HG02623 (cell line): ENCODE data around the gene CARD10.

ENCODE experiments used
- ATAC-seq: cut with Tn5 transposase; IDR thresholded peaks from one replicate; pipeline ENCODE4 v1.9.1; 2021; ENCODE audit warnings: moderate library complexity; ENCODE audit not compliant: unreplicated experiment

Gene CARD10

DNA sequence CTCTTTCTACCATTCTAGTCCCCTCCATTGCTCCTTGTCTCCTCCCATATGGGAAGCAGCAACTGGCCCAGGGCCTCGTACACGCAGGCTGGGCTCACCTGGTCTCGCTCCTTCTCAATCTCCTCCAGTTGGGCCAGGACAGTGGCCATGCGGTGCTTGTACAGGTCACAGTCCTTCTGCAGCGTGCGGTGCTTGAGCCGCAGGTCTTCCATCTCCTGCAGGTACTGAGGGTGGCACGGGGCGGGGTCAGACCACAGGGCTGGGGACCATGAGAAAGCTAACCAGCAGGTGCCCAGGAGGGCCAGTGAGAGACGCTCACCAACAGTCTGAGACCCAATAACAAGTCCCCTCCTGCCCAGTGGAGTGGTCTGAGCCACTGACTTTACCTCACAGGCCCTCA is 11.5 kb downstream of the CARD10 start:
- ATAC-seq: no peak

DNA sequence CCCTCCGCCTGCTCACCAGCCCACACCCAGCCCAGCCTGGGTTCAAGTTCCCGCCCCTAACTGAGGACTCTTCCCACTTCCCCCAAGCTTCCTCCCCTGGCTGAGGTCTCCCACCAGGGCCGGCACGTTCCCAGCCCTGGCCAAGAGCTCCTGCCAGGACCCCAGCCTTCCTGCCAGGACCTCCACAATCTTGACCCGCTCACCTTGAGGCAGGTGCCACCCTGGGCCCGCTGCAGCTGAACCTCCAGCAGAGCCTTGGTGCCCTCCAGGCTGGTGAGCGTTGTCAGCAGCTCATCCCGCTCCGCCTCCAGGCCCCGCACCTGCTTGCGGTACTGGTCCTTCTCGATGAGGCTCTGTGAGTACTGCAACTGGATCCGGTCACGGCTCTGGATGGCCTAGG is 13.2 kb downstream of the CARD10 start:
- ATAC-seq: no peak

DNA sequence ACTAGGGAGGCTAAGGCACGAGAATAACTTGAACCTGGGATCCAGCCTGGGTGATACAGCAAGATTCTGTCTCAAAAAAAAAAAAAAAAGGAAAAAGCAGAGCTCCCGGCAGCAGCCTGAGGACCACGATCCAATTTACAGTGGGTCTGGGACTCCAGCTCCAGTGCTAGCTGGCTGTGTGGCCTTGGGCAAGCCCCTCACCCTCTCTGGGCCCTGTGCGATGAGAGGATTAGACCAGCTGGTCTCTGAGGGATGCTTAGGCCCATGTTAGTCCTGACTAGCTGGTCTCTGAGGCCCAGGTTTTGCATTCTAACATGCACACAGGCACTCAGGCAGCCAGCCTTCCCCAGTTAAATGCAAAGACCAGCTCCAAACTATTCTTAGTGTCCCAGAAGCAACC is 13.7 kb downstream of the CARD10 start:
- no peak for ATAC-seq

DNA sequence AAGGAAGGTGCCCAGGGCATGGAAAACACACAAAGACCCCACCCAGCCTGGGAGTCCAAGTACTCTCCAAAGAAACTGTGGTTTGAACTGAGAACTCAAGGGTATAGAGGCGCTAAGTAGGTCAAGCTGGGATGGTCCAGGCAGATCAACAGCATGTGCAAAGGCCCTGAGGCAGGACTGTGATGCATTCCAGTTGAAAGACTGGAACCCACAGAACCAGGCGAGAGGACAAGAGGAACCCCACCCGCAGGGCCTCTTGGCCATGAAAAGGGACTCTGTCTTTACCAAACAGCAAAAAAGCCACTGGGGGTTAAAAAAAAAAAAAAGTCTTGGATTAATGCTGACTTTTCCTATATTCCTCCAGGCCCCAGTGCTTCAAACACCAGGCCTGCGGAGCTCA is 14.3 kb downstream of the CARD10 start:
- no peak for ATAC-seq

DNA sequence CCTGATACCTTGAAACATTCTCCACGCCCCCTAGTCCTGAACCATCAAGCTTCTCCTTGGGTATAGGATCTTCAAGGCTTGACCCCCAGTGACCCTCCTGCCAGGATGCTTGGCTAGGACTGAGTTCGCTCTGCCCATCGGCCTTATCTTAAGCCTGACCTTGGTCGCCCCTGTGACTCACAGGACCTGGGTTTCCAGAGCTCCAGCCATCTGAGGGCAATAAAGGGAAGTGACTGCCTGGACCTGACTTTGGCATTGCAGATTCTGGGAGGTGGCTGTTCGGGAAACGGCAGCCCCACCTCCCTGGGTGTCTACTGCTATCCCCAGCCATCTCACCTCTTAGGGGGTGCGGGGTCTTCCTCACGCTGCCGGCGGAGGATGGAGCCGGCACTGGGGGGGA is 15.4 kb downstream of the CARD10 start:
- ATAC-seq: no peak

DNA sequence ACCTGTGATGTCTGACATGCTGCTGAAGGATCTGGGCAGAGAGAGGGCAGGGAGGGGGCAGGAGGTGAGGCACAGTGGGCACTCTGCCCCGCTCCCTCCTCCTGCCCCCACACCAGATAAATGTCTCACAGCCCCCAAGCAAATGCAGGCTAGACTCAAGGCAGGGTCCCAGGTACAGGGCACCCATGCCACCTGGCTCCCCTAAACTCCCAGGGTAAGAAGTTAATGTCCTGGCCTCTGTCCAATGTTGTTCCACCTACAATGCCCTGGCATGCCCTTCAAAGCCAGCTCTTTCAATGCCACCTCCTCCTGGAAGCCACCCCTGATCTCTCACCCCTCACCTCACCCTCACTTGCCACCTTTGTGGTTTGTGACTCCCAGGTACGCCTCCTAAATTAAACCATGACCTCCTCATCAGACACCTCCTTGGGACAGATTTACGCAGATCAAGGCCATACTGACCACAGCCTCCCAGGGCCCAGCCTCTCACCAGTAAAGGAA is 16.0 kb downstream of the CARD10 start:
- no peak for ATAC-seq

DNA sequence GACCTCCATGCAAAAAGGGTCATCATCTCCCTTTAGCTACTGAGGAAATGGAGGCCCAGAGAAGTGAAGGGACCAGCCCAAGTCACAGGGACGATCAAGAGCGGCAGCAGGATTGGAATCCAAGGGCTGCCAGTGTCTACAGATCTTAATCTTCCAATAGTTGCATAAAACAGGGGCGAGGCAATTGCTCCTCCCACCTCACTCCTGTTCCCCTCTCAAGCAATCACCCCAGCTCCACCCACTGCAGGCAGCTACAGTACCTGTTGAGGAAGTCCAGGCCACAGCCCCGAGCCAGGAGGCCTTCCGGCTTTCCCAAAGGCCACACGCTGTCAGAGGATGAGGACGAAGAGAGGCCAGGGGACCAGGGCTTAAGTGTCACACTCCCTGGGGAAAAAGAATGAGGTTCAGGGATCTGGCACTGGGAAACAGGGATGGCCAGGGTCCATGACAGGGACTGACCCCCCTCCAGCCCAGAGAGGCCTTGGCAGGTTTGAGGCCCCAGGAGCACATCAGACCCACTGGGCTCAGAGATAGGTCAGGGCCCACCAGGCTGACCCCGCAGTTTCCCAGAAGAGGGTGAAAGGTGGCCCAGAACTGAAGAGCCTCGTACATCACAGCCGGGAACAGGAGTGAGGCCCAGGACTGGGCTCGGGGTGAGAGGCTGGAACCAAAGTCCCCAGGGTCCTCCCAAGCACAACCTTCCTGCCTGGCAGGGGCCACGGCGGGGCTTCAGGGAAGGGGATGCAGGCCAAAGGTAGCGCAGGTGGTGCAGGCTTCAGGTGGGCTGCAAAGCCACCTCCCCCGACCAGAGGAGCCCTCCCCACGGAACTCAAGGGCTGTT is 16.7 kb downstream of the CARD10 start:
- ATAC-seq: no peak

DNA sequence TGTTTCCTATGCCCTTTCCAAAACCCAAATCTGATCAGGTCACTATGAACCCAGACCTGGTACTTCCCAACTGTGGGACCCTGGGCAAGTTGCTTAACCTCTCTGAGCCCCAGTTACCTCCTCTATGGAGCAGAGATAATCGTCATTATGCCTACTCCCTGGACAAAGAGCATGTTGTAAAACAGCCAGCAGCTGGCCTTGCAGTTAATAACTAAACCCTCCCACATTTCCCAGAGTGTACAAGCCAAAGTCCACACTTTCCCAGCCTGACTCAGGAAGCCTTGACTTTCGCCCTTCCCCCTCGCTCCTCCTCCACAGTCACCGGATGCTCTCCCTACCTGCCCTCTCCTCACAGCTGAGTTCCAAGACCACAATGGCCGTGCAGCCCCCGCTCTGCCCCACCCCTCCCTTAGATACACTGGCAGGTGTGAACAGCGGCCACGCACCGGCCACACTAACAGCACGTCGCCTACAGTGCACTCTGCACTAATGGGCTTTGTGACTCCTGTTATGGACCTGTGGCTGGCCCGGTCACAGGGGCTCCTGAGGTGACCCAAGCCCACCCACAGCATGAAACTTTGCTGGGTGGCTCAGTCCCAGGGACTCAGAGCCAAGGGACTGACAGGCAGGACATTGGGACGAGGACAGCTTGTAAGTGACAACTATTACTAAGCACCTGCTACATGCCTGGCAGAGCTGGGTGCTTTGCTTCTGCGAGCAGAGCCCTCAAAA is 17.4 kb downstream of the CARD10 start:
- ATAC-seq: no peak

DNA sequence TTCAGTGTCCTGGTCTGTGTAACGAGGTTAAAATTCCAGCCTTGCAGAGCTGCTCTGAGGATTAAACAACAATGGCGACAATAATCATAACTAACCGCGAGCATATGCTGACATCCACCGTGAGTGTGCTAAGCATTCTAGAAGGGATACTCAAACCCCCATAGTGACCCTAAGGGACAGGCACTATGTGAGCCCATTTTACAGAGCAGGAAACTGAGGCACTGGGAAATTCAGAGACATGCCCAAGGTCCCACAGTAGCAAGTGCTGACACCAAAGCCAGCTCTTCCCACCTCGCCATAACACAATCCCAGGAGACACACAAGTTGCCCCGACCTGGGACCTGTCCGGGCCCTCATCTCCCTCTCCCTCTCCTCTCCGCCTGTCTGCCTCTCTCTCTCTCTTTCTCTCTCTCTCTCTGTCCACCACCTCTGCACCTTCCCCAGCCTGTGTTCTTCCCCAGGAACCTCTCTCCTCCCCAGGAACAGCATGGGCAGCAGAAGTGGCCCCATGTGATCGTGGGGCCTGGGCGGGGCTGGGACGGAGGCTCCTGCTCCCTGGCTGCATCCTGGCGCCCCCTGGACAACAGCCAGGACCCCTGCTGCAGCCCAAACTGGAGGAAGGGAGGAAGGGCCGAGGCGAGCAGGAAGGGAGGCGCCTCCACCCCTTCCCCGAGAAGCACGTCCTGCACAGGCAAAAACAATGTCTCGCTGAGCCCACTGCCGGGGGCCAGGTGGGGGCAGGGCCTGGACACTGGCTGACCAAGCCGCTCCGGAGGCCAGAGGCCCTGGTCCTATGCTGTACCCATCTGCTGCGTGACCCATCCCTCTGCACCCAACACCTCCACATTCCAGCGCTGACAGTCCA is 18.2 kb downstream of the CARD10 start:
- no peak for ATAC-seq

DNA sequence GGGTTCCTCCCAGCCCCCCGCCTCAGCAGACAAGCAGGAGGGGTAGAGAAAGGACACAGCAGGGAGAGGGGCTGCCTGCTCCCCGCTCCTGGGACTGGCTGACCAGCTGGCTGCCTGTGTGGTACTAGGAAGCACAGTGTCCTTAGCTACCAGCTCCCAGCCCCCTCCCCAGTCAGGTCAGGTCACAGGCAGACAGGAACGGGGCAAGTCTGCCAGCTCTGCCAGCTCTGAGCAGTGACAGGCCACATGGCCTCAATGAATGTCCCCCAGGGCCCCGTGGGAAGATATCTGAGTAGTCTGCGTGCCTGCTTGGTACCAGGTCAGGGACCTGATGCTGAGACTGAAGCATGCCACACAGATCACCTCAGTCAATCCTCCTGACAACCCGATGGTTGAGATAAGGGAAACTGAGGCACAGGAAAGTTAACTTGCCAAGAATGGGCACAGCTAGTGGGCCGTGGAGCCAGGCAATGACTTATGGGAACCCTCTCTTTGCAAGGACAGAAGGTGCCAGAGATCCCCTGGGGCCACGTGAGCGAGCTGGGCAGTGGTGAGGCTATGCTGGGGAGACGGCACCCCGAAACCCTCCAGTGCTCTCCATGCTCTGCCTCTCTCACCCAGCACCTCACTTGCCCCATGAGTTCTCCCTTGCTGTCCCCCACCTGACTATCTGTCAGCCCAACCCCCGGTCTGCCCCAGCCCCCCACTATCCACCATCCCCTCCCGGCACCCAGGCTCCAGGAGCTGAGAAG is 19.2 kb downstream of the CARD10 start:
- no peak for ATAC-seq

DNA sequence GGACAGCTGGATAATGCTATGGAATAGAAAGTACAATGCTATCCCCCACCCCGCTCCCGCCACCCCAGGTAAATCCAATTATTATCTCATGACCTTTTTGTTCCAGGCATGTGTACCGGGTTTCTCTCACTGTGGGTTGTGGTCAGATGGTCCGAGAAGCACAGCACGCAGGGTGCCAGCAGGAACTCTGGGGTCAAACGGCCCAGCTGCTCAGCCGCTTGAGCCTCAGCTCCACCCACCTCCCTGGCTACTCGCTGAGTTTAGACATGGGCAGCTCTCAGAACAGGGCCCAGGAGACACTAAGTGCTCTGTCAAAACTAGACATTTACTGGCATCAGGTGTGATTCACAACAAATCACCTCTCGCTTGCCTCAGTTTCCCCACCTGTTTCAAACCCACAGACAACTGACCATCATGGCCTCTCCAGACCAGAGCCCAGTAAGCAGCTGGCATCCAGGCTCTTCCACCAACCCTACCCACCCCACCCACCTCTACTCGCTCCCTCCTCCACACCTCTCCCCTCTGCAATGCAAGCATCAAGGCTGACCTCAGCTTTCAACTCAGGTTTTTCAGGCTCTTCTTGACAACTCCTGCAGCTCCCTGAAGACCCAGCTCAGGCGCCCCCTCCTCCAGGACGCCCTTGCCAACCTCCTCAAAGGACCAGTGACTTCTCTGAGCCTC is 20.0 kb downstream of the CARD10 start:
- no peak for ATAC-seq

DNA sequence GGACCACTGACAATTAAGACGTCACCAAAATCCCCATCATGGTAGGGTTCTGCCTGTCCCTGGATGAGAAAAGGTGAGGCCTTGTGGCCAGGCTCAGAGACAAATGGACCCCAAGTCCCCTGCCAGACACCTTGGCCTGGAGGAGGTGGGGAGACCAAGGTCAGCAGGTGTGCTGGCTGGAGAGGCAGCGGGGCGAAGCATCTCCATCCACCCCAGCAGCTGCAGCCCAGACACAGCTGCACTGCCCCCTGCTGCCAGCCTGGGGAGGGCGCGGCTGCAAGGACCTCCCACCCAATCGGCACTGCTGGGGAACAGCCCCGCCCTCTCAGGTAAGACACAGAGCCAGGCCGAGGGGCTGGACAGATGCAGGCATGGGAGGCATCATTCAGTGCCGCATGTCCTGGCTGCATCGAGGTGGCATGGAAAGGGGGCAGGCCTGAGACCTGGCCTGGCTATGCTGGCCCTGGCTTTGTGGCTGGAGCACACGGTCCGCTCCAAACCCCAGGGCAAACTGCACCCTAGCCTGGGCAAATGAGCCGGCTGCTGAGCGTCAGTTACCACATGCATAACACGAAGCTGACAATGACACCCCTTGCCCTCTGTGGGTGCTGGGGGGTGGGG is 20.8 kb downstream of the CARD10 start:
- ATAC-seq: no peak

DNA sequence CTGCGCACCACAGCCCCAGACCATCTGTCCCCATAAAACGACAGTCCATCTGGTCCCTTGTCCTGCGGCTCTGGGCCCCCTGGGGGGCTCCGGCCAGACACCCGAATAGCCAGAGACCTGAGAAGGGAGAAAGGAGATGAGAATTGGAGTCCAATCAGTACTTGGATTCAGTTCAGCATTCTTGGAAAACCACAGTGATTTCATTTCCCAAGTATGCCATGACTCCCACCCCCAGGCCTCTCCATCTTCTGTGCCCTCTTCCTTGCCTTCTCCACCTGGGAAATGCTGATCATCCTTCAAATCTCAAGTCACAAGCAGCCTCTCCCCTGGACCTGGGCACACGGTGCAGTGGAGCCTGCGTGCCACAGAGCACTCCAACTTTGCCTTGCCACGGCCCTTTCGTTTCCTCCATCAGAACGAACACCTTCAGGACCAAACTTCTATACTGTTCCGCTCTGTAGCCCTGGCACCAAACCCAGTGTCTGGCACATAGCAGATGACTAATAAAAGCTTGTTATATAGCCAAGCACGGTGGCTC is 22.1 kb downstream of the CARD10 start:
- no peak for ATAC-seq

DNA sequence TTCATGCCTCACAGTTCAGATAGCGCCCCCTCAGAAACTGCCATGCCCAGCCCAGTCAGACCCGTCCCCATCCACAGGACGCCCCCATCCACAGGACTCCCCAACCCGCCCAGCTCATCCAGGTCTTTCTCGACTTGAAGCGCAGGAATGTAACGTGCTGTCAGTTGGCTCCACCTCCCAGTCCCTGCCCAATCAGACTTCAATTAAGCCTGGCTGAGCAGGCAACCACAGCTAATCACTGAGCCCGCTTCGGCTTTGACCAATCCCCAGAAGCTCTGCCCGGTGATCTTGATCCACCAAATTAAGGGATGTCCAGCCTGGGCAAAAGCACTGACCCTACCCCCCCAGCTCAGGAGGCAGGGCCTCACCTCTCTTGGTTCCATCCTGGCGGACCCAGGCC is 22.6 kb downstream of the CARD10 start:
- ATAC-seq: no peak

DNA sequence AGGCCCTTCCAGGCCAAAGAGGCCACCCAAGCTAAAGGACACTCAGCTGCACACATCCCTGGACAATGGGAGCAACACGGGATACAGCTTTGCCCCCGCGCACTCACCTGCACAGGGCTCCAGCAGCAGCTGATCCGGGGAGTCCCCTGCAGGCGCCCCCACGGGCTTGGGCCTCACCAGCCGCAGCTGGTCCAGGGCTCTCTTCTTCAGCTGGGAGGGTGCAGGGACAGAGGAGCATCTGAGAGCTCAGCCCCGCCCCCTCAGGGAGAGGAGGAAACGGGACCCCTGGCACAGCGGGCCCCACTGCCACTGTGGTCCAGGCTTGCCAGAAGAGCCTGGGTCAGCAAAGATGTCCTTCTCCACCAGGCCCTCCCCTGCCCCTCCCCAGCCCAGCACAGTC is 25.2 kb downstream of the CARD10 start:
- ATAC-seq: no peak

DNA sequence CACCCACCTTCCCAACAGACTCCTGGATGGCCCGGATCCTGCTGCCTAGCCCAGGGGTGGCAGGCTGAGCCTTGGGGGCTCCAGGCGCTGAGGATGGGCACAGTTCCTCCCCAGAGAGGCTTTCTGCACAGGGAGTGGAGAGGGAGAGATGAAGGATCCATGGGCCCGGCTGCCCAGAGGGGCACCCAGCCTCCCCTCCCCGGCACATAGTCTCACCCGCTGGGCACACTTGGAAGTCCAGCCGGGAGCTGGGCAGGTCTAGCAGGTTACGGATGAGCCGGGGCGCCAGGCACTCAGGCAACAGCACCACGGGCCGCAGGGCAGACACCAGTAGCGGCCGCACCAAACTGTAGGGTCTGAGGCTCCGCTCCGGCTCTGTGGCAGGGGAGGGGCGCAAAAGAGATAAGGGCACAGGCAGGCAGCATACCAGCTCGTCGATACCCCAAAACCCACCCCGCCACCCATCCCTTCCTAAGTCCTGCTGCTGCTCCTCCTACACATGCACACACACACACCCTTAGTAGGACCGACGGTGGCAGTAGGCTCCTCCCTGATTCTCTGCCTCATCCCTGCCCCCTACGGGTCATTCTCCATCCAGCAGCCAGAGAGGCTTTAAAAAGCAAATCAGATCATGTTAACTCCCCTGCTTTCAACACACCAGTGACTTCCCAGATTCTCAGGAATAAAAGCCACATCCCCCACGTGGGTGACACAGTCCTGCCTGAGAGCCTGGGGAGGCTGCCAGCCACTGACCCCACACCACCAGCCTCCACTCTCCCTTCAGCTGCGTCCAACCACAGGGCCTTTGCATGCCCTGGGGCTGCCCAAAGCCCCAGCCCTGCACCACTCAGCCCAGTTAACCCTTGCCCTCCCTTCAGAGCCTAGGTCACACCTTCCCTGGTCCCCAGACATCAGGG is 26.5 kb downstream of the CARD10 start:
- no peak for ATAC-seq

DNA sequence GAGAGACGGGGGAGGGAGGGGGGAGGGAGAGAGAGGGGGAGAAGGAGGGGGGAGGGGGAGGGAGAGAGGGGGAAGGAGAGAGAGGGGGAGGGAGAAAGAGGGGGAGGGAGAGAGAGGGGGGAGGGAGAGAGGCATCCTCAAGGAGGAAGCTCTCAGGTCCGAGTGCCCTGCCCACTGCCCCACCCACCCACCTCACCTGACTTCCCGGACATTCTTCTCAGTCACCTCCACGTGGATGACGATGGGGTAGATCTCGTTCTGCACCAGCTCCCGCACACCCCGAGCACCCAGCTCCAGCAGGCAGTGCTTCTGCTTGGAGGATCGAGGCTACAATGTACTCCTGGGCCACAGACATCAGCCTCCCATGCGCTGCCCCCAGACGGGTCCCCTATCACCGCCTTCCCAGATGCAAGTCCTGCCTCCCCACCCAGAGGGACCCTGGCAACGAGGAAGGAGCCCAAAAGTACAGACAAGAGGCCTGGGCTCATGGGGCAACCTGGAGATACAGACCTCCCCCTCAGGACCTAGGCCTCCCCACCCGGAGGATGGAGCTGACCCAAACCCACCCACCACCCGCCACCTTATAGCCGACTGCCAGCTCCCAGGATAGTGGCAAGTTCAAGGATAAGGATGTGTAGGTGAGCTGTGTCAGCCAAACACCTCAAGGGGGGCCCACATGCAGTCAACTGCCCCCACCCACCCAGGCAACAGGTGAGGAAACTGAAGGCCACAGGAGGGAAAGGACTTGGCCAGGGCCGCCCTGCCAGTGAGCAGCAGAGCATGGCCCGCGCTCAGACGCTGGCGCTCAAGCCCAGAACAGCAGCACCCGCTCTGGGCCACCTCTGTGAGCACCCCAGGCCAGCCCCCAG is 27.4 kb downstream of the CARD10 start:
- ATAC-seq: no peak
